Activated CD4-positive, alpha-beta T cell treated with anti-CD3 and anti-CD28 coated beads for 36 hours (primary cell): ENCODE results near the gene WDR37. TPM values are rescaled to one million over a fixed set of nuclear protein-coding genes. Genes with fewer than 3 reads are reported as not detected.
"Not testable (repeated sequence)": the region's sequence is repeated elsewhere in the genome, so short reads cannot be mapped to it uniquely, and the experiment has no call there.

Source experiments
- ATAC-seq: fragments of 200-7000 bp; cut with Tn5 transposase; one replicate; pipeline ENCODE4 v1.10.0; 2021; ENCODE audit warnings: mild to moderate bottlenecking, moderate library complexity
- CTCF ChIA-PET: fragments of 350-600 bp; sonication (Branson Sonifier 250); formaldehyde crosslinking; loops from one replicate; lab custom pipeline; 2021; ENCODE audit warnings: antibody characterized with exemption; lab: Charles Lee
- POLR2A ChIA-PET: fragments of 350-600 bp; sonication (Branson Sonifier 250); formaldehyde crosslinking; loops from one replicate; lab custom pipeline; 2021; ENCODE audit warnings: antibody characterized with exemption, inconsistent platforms; lab: Charles Lee
- DNase-seq: peaks from one replicate; pipeline ENCODE4 v3.0.0-alpha.2; 2020
- H3K27ac Mint-ChIP-seq: one replicate; pipeline ENCODE4 v1.8.0; 2021; ENCODE audit warnings: mixed read lengths
- H3K27me3 Mint-ChIP-seq: one replicate; pipeline ENCODE4 v1.8.0; 2021; ENCODE audit warnings: mixed read lengths
- H3K36me3 Mint-ChIP-seq: one replicate; pipeline ENCODE4 v1.8.0; 2021; ENCODE audit warnings: low read depth, mixed read lengths
- H3K4me1 Mint-ChIP-seq: one replicate; pipeline ENCODE4 v1.8.0; 2021; ENCODE audit warnings: mixed read lengths
- H3K4me3 Mint-ChIP-seq: one replicate; pipeline ENCODE4 v1.8.0; 2021; ENCODE audit warnings: mild to moderate bottlenecking, moderate library complexity, mixed read lengths
- H3K9me3 Mint-ChIP-seq: one replicate; pipeline ENCODE4 v1.8.0; 2021; ENCODE audit warnings: low read depth, mixed read lengths
- intact Hi-C, 2 experiments: fragments of 100-400 bp; cut with DNase I in 1 of 2; cut with micrococcal nuclease in 1 of 2; formaldehyde crosslinking; loops; one replicate each; pipeline versions ENCODE4 v1.14.2 to v1.15.1; 2022 to 2024; cut with DNase I, micrococcal nuclease
- total RNA-seq, 2 experiments: library from RNA; stranded (reverse); gene quantifications; one replicate each; pipeline ENCODE4 v1.2.3, GENCODE V29; 2021

Gene WDR37
- total RNA-seq, 2 experiments from 2014 or later = 16.3 to 16.8 TPM

- Mint-ChIP-seq H3K4me1 (no peaks in the 10 kb centered on the region), H3K27ac (no peak overlapping the region), H3K4me3 (no peak overlapping the region), H3K9me3 (no peaks in the 10 kb centered on the region), H3K36me3 (peaks cover 25% of the 10 kb centered on the region), H3K27me3 (no peaks in the 10 kb centered on the region)
- no peak for DNase-seq
- ChIA-PET POLR2A (no interaction called here), CTCF (no interaction called here)
- ATAC-seq = no peak
- intact Hi-C loops = no loop called here
Measured at GRCh38 chr10:1024103-1024502, 32.1 kb upstream of the WDR37 start.

DNA sequence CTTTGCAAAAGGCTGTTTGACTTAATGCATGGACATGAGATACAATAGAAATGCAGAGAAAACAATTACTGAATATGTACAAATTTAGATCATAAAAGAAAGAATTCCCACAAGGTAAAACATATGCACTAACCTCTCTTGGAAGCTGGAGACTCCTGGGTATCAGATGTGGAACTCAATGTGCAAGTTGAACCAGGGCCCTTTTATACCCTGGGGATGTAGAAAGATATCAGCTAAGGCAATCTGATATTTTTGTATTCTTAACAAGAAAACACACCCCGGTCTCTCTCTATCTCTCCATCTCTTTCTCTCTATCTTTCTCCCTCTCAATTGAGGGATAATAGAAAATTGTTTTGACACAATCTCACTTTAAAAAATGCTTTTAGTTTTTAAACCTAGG, 30.5 kb upstream of the WDR37 start, which contains the start of gene IDI2:
IDI2 (minus strand) TSS at position 177 of the 400 bp plus-strand sequence. CDS start 1,136 bp downstream, outside the sequence.
- intact Hi-C loops = no loop called here
- ChIA-PET POLR2A (no interaction called here), CTCF (interaction anchor here (1.1 kb wide), 1 partner anchor 13 kb away, joined by 4 read pairs; no protein-coding TSS in a partner anchor)
- no peaks in the 10 kb centered on the region for H3K4me1 Mint-ChIP-seq
- no peak within 1 kb of the TSS for H3K4me3 Mint-ChIP-seq
- H3K36me3 Mint-ChIP-seq = peaks cover 16% of the 10 kb centered on the region
- no peak for DNase-seq
- no peaks in the 10 kb centered on the region for H3K9me3 Mint-ChIP-seq
- no peak for ATAC-seq
- no peak within 1 kb of the TSS for H3K27ac Mint-ChIP-seq
- H3K27me3 Mint-ChIP-seq = no peaks in the 10 kb centered on the region

GRCh38 chr10:1026578-1026977, 29.6 kb upstream of the WDR37 start:
- no peak for ATAC-seq
- CTCF ChIA-PET = interaction anchor here (1.1 kb wide), 1 partner anchor 14 kb away, joined by 4 read pairs; no protein-coding TSS in a partner anchor
- POLR2A ChIA-PET = no interaction called here
- no peak for DNase-seq
- no peaks in the 10 kb centered on the region for H3K27me3 Mint-ChIP-seq
- no peak overlapping the region for H3K4me3 Mint-ChIP-seq
- peaks cover 14% of the 10 kb centered on the region for H3K36me3 Mint-ChIP-seq
- intact Hi-C loops = no loop called here
- H3K27ac Mint-ChIP-seq = no peak overlapping the region
- no peaks in the 10 kb centered on the region for H3K4me1 Mint-ChIP-seq
- no peaks in the 10 kb centered on the region for H3K9me3 Mint-ChIP-seq

- ChIA-PET POLR2A (no interaction called here), CTCF (no interaction called here)
- intact Hi-C loops = no loop called here
- no peak overlapping the region for H3K27ac Mint-ChIP-seq
- H3K9me3 Mint-ChIP-seq = no peaks in the 10 kb centered on the region
- DNase-seq (no peak), ATAC-seq (no peak)
- no peaks in the 10 kb centered on the region for H3K27me3 Mint-ChIP-seq
- peaks cover 8% of the 10 kb centered on the region for H3K36me3 Mint-ChIP-seq
- H3K4me3 Mint-ChIP-seq = no peak overlapping the region
- H3K4me1 Mint-ChIP-seq = no peaks in the 10 kb centered on the region
Measured at GRCh38 chr10:1029838-1030237, 26.3 kb upstream of the WDR37 start.

DNA sequence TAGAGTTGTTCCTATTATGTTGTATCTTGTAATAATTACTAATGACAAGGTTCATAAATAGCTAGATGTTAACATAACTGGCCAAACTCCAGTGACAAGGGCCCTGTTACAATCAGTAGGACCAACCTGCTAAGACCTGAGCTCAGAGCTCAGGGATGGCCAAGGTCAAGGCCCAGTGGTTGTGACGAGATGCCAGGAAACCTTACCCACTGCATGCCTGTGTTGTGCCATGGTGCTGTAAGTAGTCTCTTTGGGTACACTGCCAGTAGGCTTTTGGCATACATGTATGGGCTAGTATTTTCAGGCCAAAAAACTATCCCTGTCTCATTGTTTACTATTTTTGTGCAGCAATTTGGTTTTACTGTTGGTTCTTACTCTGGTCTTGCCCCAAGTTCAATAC, 22.6 kb upstream of the WDR37 start:
- H3K9me3 Mint-ChIP-seq = no peaks in the 10 kb centered on the region
- no peak for ATAC-seq
- intact Hi-C loops = no loop called here
- POLR2A ChIA-PET = no interaction called here
- peaks cover 13% of the 10 kb centered on the region for H3K4me1 Mint-ChIP-seq
- peaks cover 8% of the 10 kb centered on the region for H3K36me3 Mint-ChIP-seq
- no peak overlapping the region for H3K4me3 Mint-ChIP-seq
- H3K27me3 Mint-ChIP-seq = no peaks in the 10 kb centered on the region
- CTCF ChIA-PET = interaction anchor here (0.6 kb wide), 1 partner anchor 595 kb away, joined by 3 read pairs; no protein-coding TSS in a partner anchor
- no peak for DNase-seq
- no peak overlapping the region for H3K27ac Mint-ChIP-seq

DNA sequence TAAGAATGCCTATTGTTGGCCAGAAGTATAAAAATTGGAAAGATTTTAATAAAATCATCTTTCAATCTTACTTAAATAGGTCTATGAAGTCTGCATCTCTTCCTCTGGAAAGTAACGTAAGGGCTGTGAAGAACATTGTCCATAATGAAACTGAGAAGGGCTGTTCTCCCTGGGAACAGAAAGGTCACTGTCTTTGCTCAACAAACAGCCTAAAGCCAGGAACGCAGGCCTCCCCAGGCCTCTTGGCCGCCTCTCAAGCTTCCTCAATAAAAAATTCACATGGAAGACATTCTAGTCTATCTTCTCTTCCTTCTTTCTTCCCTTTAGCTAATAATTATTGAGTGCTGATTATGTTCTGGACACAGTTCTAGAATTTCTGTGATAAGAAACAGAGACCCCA, 21.4 kb upstream of the WDR37 start:
- POLR2A ChIA-PET = interaction anchor here (0.6 kb wide), 1 partner anchor 563 kb away, joined by 5 read pairs; no protein-coding TSS in a partner anchor

GRCh38 chr10:1035201-1035600, 21.0 kb upstream of the WDR37 start:
- Mint-ChIP-seq H3K36me3 (peaks cover 12% of the 10 kb centered on the region), H3K27ac (peak overlapping the region; percentile 47), H3K9me3 (no peaks in the 10 kb centered on the region), H3K27me3 (no peaks in the 10 kb centered on the region), H3K4me1 (peaks cover 13% of the 10 kb centered on the region), H3K4me3 (no peak overlapping the region)
- intact Hi-C loops = no loop called here
- DNase-seq (no peak), ATAC-seq (no peak)
- ChIA-PET POLR2A (interaction anchor here (0.6 to 1.5 kb wide), 2 partner anchors 14 to 564 kb away, joined by 4 to 5 read pairs; partner anchors contain the start of gene IDI1), CTCF (interaction anchor here (2.2 kb wide), 1 partner anchor 13 kb away, joined by 5 read pairs; the partner anchor contains the start of gene IDI1)

More for the DNA sequence above, 21.4 kb upstream of the WDR37 start:
- CTCF ChIA-PET = no interaction called here
- no peak for ATAC-seq
- no peak overlapping the region for H3K27ac Mint-ChIP-seq
- no peak overlapping the region for H3K4me3 Mint-ChIP-seq
- H3K36me3 Mint-ChIP-seq = peaks cover 8% of the 10 kb centered on the region
- peaks cover 13% of the 10 kb centered on the region for H3K4me1 Mint-ChIP-seq
- no peak for DNase-seq
- H3K27me3 Mint-ChIP-seq = no peaks in the 10 kb centered on the region
- H3K9me3 Mint-ChIP-seq = no peaks in the 10 kb centered on the region
- intact Hi-C loops = no loop called here

DNA sequence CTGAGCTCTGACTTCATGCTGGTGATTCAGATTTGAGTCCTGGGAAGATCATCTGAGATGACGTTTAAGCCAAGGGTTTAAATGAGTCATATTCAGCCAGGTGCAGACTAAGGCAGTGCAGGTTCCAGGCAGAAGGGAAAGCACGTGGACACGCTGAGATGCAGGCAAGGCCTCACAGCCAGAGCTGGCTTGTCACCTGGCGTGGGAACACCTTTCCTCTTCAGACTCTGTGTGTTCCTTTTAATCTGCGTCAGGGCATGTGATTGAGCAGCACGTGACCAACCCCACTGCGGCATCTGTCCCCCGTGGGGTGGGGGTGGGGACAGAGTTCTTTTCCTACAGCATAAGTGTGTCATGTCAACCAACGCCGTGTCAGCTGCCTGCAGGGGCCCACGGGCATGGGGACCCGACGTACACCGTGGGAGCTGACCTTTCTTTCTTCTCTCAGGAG, 19.8 kb upstream of the WDR37 start:
- no peaks in the 10 kb centered on the region for H3K9me3 Mint-ChIP-seq
- peaks cover 13% of the 10 kb centered on the region for H3K4me1 Mint-ChIP-seq
- intact Hi-C loops = no loop called here
- ChIA-PET POLR2A (interaction anchor here (0.7 to 1.5 kb wide), 2 partner anchors 13 to 24 kb away, joined by 3 to 4 read pairs; partner anchors contain the start of gene IDI1), CTCF (interaction anchor here (0.7 to 2.2 kb wide), 3 partner anchors 12 to 74 kb away, joined by 3 to 5 read pairs (median 3); partner anchors contain the start of gene IDI1)
- H3K4me3 Mint-ChIP-seq = no peak overlapping the region
- DNase-seq (peak; percentile 69), ATAC-seq (peak; percentile 97)
- no peaks in the 10 kb centered on the region for H3K27me3 Mint-ChIP-seq
- no peak overlapping the region for H3K27ac Mint-ChIP-seq
- peaks cover 20% of the 10 kb centered on the region for H3K36me3 Mint-ChIP-seq

DNA sequence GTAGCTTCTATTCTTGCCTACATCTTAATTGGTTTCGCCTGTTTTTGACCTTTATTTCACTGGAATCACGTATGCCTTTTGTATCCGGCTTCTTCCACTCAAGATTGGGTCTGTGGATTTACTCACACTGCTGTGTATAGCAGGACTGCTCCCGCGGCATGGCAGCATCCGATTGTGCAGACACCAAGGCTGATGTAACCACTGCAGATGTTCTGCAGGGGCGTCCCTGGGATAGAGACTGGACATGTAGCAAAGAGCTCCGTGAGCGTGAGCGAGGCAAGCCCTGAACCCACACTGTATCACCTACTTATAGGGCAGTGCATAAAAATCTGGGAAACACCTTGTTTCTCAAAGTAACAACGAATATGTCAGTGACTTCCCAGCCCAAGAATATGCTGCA, 19.1 kb upstream of the WDR37 start:
- peaks cover 21% of the 10 kb centered on the region for H3K36me3 Mint-ChIP-seq
- H3K4me3 Mint-ChIP-seq = no peak overlapping the region
- intact Hi-C loops = no loop called here

DNA sequence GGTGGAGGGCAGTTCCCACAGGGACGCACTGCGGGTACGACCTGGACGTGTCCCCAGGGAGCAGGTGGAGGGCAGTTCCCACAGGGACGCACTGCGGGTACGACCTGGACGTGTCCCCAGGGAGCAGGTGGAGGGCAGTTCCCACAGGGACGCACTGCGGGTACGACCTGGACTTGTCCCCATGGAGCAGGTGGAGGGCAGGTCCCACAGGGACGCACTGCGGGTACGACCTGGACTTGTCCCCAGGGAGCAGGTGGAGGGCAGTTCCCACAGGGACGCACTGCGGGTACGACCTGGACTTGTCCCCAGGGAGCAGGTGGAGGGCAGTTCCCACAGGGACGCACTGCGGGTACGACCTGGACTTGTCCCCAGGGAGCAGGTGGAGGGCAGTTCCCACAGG, 17.4 kb upstream of the WDR37 start:
- POLR2A ChIA-PET, ATAC-seq, intact Hi-C loops, DNase-seq, CTCF ChIA-PET, H3K27me3 Mint-ChIP-seq, H3K27ac Mint-ChIP-seq, H3K4me3 Mint-ChIP-seq, H3K9me3 Mint-ChIP-seq: not testable (repeated sequence)
- Mint-ChIP-seq H3K36me3 (peaks cover 32% of the 10 kb centered on the region), H3K4me1 (peaks cover 23% of the 10 kb centered on the region)

More for the DNA sequence above, 19.1 kb upstream of the WDR37 start:
- ChIA-PET CTCF (interaction anchor here (0.7 to 2.2 kb wide), 4 partner anchors 11 to 73 kb away, joined by 3 to 5 read pairs (median 3); partner anchors contain the start of gene IDI1), POLR2A (no interaction called here)
- ATAC-seq = no peak
- H3K27ac Mint-ChIP-seq = peak overlapping the region; percentile 22
- no peak for DNase-seq
- peaks cover 13% of the 10 kb centered on the region for H3K4me1 Mint-ChIP-seq
- H3K9me3 Mint-ChIP-seq = no peaks in the 10 kb centered on the region
- H3K27me3 Mint-ChIP-seq = no peaks in the 10 kb centered on the region

DNA sequence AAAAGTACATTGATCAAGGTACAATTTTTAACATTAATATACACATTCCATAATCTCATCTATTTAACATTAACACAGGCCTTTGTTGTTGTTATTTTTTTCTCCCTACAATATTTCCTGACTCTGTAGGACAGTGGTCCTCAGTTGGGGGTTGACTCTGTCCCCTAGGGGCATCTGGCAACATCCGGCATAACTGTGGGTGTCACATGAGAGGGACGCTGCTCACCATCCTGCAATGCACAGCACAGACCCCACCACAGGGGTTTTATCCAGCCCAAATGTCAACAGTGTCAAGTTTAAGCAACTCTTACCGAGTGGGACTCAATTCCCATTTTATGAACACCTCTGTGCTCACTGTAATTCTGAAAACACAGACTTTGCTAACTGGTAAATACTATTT, 16.1 kb upstream of the WDR37 start:
- H3K9me3 Mint-ChIP-seq = no peaks in the 10 kb centered on the region
- H3K4me1 Mint-ChIP-seq = peaks cover 37% of the 10 kb centered on the region
- ChIA-PET POLR2A (no interaction called here), CTCF (no interaction called here)
- H3K36me3 Mint-ChIP-seq = peaks cover 44% of the 10 kb centered on the region
- H3K4me3 Mint-ChIP-seq = no peak overlapping the region
- ATAC-seq = no peak
- no peak overlapping the region for H3K27ac Mint-ChIP-seq
- no peaks in the 10 kb centered on the region for H3K27me3 Mint-ChIP-seq
- DNase-seq = no peak
- intact Hi-C loops = no loop called here

- Mint-ChIP-seq H3K27ac (no peak overlapping the region), H3K9me3 (no peaks in the 10 kb centered on the region), H3K27me3 (no peaks in the 10 kb centered on the region), H3K4me3 (no peak overlapping the region), H3K36me3 (peaks cover 51% of the 10 kb centered on the region), H3K4me1 (peaks cover 41% of the 10 kb centered on the region)
- POLR2A ChIA-PET = interaction anchor here (0.6 kb wide), 1 partner anchor 78 kb away, joined by 4 read pairs; no protein-coding TSS in a partner anchor
- ATAC-seq (no peak), DNase-seq (no peak)
- CTCF ChIA-PET = interaction anchor here (1.1 kb wide), 1 partner anchor 25 kb away, joined by 3 read pairs; no protein-coding TSS in a partner anchor
- intact Hi-C loops = no loop called here
Measured at GRCh38 chr10:1041514-1041913, 14.7 kb upstream of the WDR37 start.
